ENCODE measurements around the gene CEP57.
A peak's percentile ranks its signal among the peaks of the same experiment; 100 is the strongest.

Gene CEP57

DNA sequence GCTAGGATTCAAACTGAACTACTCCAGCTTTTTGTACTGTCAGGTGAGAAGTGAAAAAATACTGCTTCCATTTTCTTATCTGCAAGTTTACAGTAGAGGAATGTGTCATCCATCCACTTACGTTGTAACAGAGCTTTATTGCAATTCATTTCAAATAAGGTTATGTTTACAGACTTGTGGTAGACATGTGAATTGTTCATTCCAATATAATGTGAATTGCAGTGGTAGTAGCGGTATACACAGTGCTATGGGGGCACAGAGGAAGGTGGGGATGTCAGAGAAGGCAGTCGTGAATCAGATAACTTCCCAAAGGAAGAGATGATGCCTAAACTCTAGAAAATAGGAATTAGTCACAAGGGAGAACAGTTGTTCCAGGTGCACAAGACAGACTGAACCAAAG, 42.5 kb downstream of the CEP57 start:
- TF ChIP-seq CTCF (IDR thresholded peaks at IDR 0.05; ENCODE audit: control insufficient read depth, extremely low read depth, insufficient read depth) = no peak
- DNase-seq (ENCODE audit: low read depth) = no peak
- no peak overlapping the region for H3K4me3 ChIP-seq (ENCODE audit: low read depth, low read length)

GRCh38 chr11:95833378-95833777, 43.1 kb downstream of the CEP57 start:
- H3K4me3 ChIP-seq (ENCODE audit: low read depth, low read length) = no peak overlapping the region
- DNase-seq (ENCODE audit: low read depth) = no peak
- no peak for TF ChIP-seq CTCF (IDR thresholded peaks at IDR 0.05; ENCODE audit: control insufficient read depth, extremely low read depth, insufficient read depth)

DNA sequence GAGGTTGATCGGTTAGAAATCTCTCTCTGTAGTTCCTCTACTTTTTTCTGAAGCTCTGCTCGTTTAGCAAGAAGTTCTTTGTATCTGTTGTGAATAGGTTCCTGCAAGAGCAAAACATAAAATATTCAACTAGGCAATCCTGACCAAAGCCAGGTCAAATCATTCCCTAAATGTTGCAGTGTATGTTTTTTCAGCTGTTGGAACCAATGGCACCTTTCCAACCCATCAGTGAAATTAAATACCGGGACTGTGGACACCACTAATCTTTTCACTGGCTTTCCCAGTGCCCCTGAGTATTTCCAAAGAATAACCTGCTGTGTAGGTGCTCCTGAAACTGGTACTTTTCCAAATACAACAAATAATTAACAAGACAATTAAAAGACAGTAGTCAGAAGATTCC, 45.1 kb downstream of the CEP57 start:
- no peak overlapping the region for H3K4me3 ChIP-seq (ENCODE audit: low read depth, low read length)
- TF ChIP-seq CTCF (IDR thresholded peaks at IDR 0.05; ENCODE audit: control insufficient read depth, extremely low read depth, insufficient read depth) = no peak
- no peak for DNase-seq (ENCODE audit: low read depth)

- peak; percentile 89 for TF ChIP-seq CTCF (IDR thresholded peaks at IDR 0.05; ENCODE audit: control insufficient read depth, extremely low read depth, insufficient read depth)
- DNase-seq (ENCODE audit: low read depth) = peak; percentile 23
- no peak overlapping the region for H3K4me3 ChIP-seq (ENCODE audit: low read depth, low read length)
Observed at GRCh38 chr11:95835768-95836488, 45.6 kb downstream of the CEP57 start.

GRCh38 chr11:95845167-95845566, 54.9 kb downstream of the CEP57 start:
- DNase-seq (ENCODE audit: low read depth) = no peak
- TF ChIP-seq CTCF (IDR thresholded peaks at IDR 0.05; ENCODE audit: control insufficient read depth, extremely low read depth, insufficient read depth) = no peak
- no peak overlapping the region for H3K4me3 ChIP-seq (ENCODE audit: low read depth, low read length)

DNA sequence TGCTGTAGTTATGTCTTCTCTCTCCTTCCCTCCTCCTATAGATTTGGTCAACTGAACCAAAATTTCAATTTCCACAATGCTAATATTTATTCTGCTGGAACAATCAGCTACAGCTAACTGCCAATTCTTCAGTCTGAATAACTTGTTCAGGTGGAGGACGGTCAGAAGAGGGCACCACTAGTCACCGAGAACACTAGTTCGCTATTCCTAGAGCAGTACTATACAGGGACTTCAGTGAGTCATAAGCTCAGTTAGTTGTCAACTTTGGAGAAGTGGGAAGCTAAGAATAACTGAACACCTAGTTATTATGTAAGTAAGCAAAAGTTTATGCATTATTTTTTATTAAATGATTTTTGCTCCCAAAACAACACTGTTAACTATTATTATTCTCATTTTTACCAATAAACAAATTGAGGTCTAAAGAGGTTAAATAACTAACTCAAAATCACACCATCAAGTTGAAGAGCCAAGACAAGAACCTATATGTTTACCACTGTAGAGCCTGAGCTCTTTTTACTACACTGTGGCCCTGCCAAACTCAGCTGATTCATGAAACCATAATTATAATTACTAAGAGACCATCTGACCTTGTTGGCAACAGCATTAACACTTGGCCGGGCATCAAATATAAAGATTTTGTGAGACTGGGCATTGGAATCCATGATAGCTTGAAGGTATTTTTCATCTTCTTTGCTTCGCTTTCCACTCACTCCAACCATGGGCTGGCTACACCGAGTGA, 59.0 kb downstream of the CEP57 start:
- H3K4me3 ChIP-seq (ENCODE audit: low read depth, low read length) = no peak overlapping the region
- peak; percentile 77 for TF ChIP-seq CTCF (IDR thresholded peaks at IDR 0.05; ENCODE audit: control insufficient read depth, extremely low read depth, insufficient read depth)
- peak; percentile 52 for DNase-seq (ENCODE audit: low read depth)

Measured in LNCaP clone FGC (cell line).